Stimulated activated effector memory CD8-positive, alpha-beta T cell treated with anti-CD3 and anti-CD28 coated beads, Interleukin-12 subunit alpha, Interleukin-12 subunit beta, amount 100 ng/mL, for 72 hours (primary cell): ENCODE measurements around the gene ZNF292.

ENCODE experiments used
- ATAC-seq: fragments of 150-1000 bp; cut with Tn5 transposase; 2 replicates; pipeline ENCODE4 v1.10.0; 2021
- DNase-seq, 2 donors: peaks; one replicate each; pipeline ENCODE4 v3.0.0; 2021 to 2022; ENCODE audit warnings: low spot score in 2 of 2
- H3K27ac Mint-ChIP-seq: one replicate; pipeline ENCODE4 v1.8.0; 2022; ENCODE audit warnings: mild to moderate bottlenecking, mixed read lengths
- H3K36me3 Mint-ChIP-seq: one replicate; pipeline ENCODE4 v1.8.0; 2022; ENCODE audit warnings: mild to moderate bottlenecking, mixed read lengths
- H3K4me1 Mint-ChIP-seq: one replicate; pipeline ENCODE4 v1.8.0; 2022; ENCODE audit warnings: mixed read lengths
- H3K4me3 Mint-ChIP-seq: one replicate; pipeline ENCODE4 v1.8.0; 2022; ENCODE audit warnings: mild to moderate bottlenecking, mixed read lengths
- H3K9me3 Mint-ChIP-seq: one replicate; pipeline ENCODE4 v1.8.0; 2022; ENCODE audit warnings: mixed read lengths

The ZNF292 gene

GRCh38 chr6:87308970-87309369 lies 153.6 kb downstream of the ZNF292 start:
- H3K27ac Mint-ChIP-seq = no peak overlapping the region
- H3K4me3 Mint-ChIP-seq = no peak overlapping the region
- ATAC-seq = no peak

GRCh38 chr6:87312860-87313259 lies 157.5 kb downstream of the ZNF292 start:
- no peak overlapping the region for H3K27ac Mint-ChIP-seq
- H3K4me3 Mint-ChIP-seq = no peak overlapping the region
- no peaks in the 10 kb centered on the region for H3K36me3 Mint-ChIP-seq
- no peaks in the 10 kb centered on the region for H3K9me3 Mint-ChIP-seq
- no peak for ATAC-seq
- DNase-seq = no peak
- no peaks in the 10 kb centered on the region for H3K4me1 Mint-ChIP-seq

More at GRCh38 chr6:87308970-87309369, 153.6 kb downstream of the ZNF292 start:
- no peak for DNase-seq
- H3K9me3 Mint-ChIP-seq = peaks cover 1% of the 10 kb centered on the region
- no peaks in the 10 kb centered on the region for H3K36me3 Mint-ChIP-seq
- no peaks in the 10 kb centered on the region for H3K4me1 Mint-ChIP-seq
